GM19397 (cell line): ENCODE measurements around the gene VEZF1.

ENCODE experiments used
- ATAC-seq: cut with Tn5 transposase; IDR thresholded peaks from one replicate; pipeline ENCODE4 v1.9.1; 2021; ENCODE audit warnings: mild to moderate bottlenecking, moderate library complexity; ENCODE audit not compliant: unreplicated experiment

VEZF1 gene

GRCh38 chr17:57999496-58000017 lies 11.5 kb upstream of the VEZF1 start:
- ATAC-seq: no peak

- ATAC-seq: no peak
Measured at GRCh38 chr17:57999010-57999495, 11.0 kb upstream of the VEZF1 start.

- no peak for ATAC-seq
Measured at GRCh38 chr17:57997085-57997809, 9.2 kb upstream of the VEZF1 start.

GRCh38 chr17:57995076-57995956 lies 7.3 kb upstream of the VEZF1 start:
- no peak for ATAC-seq

GRCh38 chr17:57994436-57994835 lies 6.4 kb upstream of the VEZF1 start:
- ATAC-seq: no peak

GRCh38 chr17:57993471-57994365 lies 5.7 kb upstream of the VEZF1 start:
- no peak for ATAC-seq

GRCh38 chr17:57991537-57991936 lies 3.5 kb upstream of the VEZF1 start:
- no peak for ATAC-seq

GRCh38 chr17:57990037-57990436 lies 2.0 kb upstream of the VEZF1 start:
- ATAC-seq: no peak

GRCh38 chr17:57988301-57989250 lies 522 bp upstream of the VEZF1 start:
- peak; percentile 73 for ATAC-seq

GRCh38 chr17:57986841-57987580 lies 1.0 kb downstream of the VEZF1 start:
- no peak for ATAC-seq

- ATAC-seq: no peak
Measured at GRCh38 chr17:57985675-57985974, 2.4 kb downstream of the VEZF1 start.

- ATAC-seq: no peak
Measured at GRCh38 chr17:57984936-57985674, 2.9 kb downstream of the VEZF1 start.

GRCh38 chr17:57984261-57984890 lies 3.7 kb downstream of the VEZF1 start:
- no peak for ATAC-seq

GRCh38 chr17:57983446-57983845 lies 4.6 kb downstream of the VEZF1 start:
- ATAC-seq: no peak

GRCh38 chr17:57982452-57983170 lies 5.4 kb downstream of the VEZF1 start:
- ATAC-seq: no peak

- no peak for ATAC-seq
Measured at GRCh38 chr17:57980522-57980921, 7.5 kb downstream of the VEZF1 start.

- ATAC-seq: no peak
Measured at GRCh38 chr17:57979076-57979475, 9.0 kb downstream of the VEZF1 start.
